GM19193 (cell line): ENCODE data around the gene PSKH1.

Source experiments
- POLR2A ChIP-seq: IDR thresholded peaks from 4 replicates; pipeline ENCODE4 v1.6.1; 2011; ENCODE audit not compliant: insufficient read depth, insufficient read length; ENCODE audit errors: extremely low read depth

The PSKH1 gene

GRCh38 chr16:67924140-67924906 is 31.3 kb downstream of the PSKH1 start:
- no peak for TF ChIP-seq POLR2A

GRCh38 chr16:67926181-67926750 is 33.2 kb downstream of the PSKH1 start:
- no peak for TF ChIP-seq POLR2A

DNA sequence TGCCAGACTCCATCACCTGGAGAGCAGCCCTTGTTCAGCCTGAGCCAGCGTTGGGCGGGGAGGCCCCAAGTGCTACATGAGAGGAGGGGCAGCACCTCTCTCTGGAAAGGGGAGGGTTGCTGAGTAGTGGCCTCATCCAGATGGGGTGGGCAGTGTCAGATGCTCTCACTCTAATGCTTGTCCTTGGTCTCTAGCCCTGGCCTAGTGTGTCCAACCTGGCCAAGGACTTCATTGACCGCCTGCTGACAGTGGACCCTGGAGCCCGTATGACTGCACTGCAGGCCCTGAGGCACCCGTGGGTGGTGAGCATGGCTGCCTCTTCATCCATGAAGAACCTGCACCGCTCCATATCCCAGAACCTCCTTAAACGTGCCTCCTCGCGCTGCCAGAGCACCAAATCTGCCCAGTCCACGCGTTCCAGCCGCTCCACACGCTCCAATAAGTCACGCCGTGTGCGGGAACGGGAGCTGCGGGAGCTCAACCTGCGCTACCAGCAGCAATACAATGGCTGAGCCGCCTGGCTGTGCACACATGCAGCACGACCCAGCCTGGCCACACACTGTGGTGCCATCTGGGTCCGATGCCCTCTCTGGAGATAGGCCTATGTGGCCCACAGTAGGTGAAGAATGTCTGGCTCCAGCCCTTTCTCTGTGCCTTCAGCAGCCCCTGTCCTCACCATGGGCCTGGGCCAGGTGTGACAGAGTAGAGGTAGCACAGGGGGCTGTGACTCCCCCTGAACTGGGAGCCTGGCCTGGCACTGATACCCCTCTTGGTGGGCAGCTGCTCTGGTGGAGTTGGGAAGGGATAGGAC is 34.3 kb downstream of the PSKH1 start:
- no peak for TF ChIP-seq POLR2A

- no peak for TF ChIP-seq POLR2A
Observed at GRCh38 chr16:67928147-67928546, 35.1 kb downstream of the PSKH1 start.

GRCh38 chr16:67928561-67929364 is 35.7 kb downstream of the PSKH1 start:
- TF ChIP-seq POLR2A: peak; percentile 30

DNA sequence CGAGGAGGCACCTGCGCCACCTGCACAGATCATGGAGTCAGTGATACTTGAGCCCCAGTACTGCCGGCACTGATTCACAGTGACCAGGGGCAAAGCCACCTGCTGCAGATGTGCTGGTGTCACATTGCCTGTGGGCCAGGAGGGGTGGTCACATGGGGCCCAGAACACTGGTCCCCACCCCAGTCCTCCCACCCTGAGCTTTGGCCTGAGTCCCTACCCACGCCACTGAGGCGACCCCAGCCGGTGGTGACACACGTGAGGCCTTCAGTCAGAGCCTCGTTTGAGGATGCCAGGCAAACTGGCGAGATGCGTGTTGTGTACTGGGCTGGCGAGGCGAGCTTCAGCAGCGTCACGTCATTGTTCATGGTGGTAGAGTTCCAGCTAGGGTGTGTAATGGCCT is 37.1 kb downstream of the PSKH1 start:
- no peak for TF ChIP-seq POLR2A

GRCh38 chr16:67930678-67931211 is 37.7 kb downstream of the PSKH1 start:
- TF ChIP-seq POLR2A: peak; percentile 31

DNA sequence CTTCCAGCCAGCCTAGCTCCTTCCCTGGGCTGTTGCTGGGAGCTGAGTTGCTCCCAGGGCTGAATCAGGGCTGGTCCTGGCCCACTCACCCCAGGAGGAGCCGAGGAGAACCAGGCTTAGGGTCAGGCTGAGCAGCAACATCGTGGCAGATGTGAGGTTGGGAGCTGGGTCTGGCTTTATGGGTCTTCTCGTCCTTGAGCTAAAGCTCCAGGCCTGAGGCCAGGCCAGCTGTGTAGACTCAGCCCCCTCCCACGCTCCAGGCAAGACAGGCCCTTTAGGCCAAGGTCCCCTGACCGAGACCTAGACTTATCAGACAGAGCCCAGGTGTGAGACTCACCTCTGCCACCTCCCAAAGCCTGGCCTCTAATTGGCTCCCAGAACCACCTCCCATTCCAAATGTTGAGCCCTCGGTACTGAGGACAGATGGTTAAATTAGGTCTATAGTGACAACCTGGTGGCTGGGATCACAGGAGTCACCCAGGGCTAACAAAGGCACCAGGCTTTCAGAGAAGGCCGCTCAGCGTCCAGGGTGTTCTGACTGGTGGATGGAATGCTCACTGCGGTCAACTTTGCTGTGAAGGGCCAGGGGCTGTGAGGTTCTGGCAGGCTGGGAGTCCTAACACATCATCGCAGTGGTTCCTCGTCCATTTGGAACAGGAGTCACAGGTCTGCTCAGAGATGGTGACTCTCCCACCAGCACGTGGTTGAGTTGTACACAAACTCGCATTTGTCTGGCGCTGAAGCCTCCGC is 38.8 kb downstream of the PSKH1 start, which contains the start of gene CTRL:
Gene CTRL (minus strand): TSS at position 151 of the 750 bp plus-strand sequence. CDS start 10 bp downstream, at position 141.
- no peak for TF ChIP-seq POLR2A

GRCh38 chr16:67932462-67932840 is 39.4 kb downstream of the PSKH1 start:
- no peak for TF ChIP-seq POLR2A

- no peak for TF ChIP-seq POLR2A
Observed at GRCh38 chr16:67933805-67934204, 40.8 kb downstream of the PSKH1 start.

DNA sequence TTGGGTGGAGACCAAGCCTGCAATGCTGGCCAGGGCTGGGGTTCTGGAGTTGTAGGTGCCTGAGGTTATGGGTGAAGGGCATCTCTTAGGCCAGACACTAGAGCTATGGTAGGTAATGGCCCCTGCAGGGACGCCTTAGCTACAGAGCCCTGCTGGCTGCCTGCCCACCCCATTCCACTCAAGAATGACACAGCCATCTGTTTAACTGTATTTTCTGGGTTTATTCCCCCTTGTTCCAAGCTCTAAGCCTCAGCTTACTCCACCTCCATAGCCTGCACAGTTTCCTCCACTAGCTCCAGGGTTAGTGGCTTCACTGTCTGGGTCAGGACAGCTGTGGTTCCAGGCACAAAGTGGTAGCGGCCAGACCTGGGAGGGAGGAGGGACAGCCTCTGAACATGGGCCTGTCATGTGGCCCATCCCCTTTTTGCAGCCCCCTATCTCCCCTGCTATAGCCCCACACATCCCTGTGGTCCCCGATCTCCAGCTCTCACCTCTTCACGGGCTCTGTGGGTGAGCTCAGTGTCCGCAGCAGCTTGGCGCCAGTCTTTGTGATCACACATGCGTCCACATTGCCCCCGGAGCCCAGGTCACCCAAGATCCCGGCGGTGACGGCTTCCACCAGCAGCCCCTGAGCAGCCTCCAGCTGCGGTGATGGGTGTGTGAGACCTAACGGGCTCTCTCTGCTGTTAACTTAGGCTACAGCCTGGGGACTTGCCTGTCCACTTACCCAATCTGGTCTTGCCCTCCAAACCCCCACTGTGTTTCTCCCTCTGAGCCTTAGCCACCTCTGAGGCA is 41.4 kb downstream of the PSKH1 start:
- TF ChIP-seq POLR2A: peak; percentile 4

DNA sequence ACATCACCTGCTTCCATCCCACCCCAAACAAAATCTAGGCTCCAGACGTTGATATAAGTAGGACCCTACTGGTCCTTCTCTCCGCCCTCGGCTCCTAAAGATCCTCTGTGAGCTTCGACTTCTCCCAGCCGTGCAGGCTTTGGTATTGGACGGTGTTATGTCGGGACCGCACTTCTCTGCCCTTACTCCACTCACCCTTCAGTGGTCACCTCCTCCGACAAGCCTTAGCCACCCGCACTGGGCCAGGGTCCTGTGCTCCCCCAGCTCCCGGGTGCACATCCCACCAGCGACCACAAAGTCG is 42.0 kb downstream of the PSKH1 start:
- no peak for TF ChIP-seq POLR2A

DNA sequence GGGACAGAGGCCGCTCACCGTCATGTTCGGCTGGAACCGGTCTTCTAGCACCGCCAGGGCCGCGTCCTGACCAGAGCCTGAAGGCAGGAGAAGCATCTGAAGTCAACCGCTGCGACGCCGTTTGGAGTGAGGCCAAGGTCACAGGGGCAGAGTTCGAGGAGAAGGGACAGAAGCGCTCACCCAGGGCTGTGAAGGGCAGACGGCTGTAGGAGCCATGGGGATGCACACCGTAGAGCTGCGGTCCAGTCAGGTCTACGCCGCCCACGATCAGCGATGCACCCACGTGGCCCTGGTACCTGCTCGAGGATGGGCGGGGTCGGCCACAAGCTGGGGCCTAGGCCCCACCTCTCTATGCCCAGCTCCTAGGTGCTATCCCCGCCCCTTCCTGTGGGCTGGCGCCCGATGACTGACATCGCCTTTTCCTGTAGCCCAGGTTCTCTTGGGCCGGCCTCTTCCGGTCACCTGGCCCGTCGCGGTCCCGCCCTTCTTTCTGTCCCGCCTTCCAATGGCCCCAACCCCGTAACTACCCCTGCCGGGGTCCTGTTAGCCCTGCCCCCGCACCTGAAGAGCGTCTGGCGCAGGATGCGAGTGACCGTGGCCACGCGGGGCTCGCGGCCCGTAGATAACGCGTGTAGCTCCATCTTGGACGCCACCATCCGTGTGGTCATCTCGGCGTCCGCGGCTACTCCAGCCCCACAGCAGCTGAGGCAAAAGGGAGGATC is 42.5 kb downstream of the PSKH1 start:
- peak; percentile 89 for TF ChIP-seq POLR2A
